GM23248 (cell line): Measurements from ENCODE around the gene OR5W2.
"Not testable (repeated sequence)": the region's sequence is repeated elsewhere in the genome, so short reads cannot be mapped to it uniquely, and the experiment has no call there.

Experiments
- EZH2 ChIP-seq: fragments of 200-600 bp; sonication (generic); IDR thresholded peaks from 2 replicates; pipeline ENCODE4 v1.6.1; 2018; ENCODE audit warnings: antibody characterized with exemption, mild to moderate bottlenecking; ENCODE audit not compliant: insufficient read depth, poor library complexity, severe bottlenecking
- EZH2phosphoT487 ChIP-seq: fragments of 200-600 bp; sonication (generic); IDR thresholded peaks from 2 replicates; pipeline ENCODE4 v1.6.1; 2018; ENCODE audit warnings: antibody characterized with exemption, moderate library complexity, mild to moderate bottlenecking, low read depth; ENCODE audit not compliant: insufficient read depth

DNA sequence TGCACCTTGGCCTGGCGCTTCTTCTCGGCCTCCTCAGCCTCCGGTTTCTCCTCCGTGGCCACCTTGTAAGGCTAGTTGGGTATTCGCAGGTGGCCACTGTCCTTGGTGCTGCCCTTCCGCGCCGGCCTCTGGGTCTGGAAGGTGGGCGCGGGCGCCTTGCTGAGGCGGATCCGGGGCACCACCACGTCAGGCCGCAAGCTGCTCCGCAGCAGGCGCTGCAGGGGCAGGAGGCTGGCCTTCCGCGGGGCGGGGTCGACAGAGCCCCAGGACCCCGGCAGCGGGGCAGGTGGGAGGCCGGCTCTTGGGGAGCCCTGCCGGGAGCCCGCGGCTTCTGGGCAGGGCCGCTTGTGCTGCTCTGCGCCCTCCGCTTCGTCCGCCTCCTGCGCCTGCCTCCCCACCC is 41.7 kb downstream of the OR5W2 start:
- not testable (repeated sequence) for TF ChIP-seq EZH2, EZH2phosphoT487
